ENCODE data around the gene CHCHD3. TPM values are rescaled to one million over a fixed set of nuclear protein-coding genes. Genes with fewer than 3 reads are reported as not detected.
"Not testable (repeated sequence)": the region's sequence is repeated elsewhere in the genome, so short reads cannot be mapped to it uniquely, and the experiment has no call there.

The CHCHD3 gene
- polyA plus RNA-seq, 1 donor: 69.0 TPM

- DNase-seq (ENCODE audit: low read depth): no peak
Observed at GRCh38 chr7:132953468-132953867, 128.4 kb downstream of the CHCHD3 start.

- DNase-seq (ENCODE audit: low read depth): no peak
Observed at GRCh38 chr7:132950725-132951124, 131.2 kb downstream of the CHCHD3 start.

GRCh38 chr7:132947011-132947410 is 134.9 kb downstream of the CHCHD3 start:
- DNase-seq (ENCODE audit: low read depth): no peak

GRCh38 chr7:132944774-132945173 is 137.1 kb downstream of the CHCHD3 start:
- no peak for DNase-seq (ENCODE audit: low read depth)

GRCh38 chr7:132943645-132944044 is 138.2 kb downstream of the CHCHD3 start:
- DNase-seq (ENCODE audit: low read depth): no peak

GRCh38 chr7:132942701-132943100 is 139.2 kb downstream of the CHCHD3 start:
- no peak for DNase-seq (ENCODE audit: low read depth)

GRCh38 chr7:132941905-132942304 is 140.0 kb downstream of the CHCHD3 start:
- DNase-seq (ENCODE audit: low read depth): no peak

- DNase-seq (ENCODE audit: low read depth): no peak
Observed at GRCh38 chr7:132941428-132941827, 140.5 kb downstream of the CHCHD3 start.

GRCh38 chr7:132940084-132940483 is 141.8 kb downstream of the CHCHD3 start:
- no peak for DNase-seq (ENCODE audit: low read depth)

GRCh38 chr7:132939495-132939894 is 142.4 kb downstream of the CHCHD3 start:
- DNase-seq (ENCODE audit: low read depth): no peak

GRCh38 chr7:132937286-132937685 is 144.6 kb downstream of the CHCHD3 start:
- no peak for DNase-seq (ENCODE audit: low read depth)

GRCh38 chr7:132935608-132936007 is 146.3 kb downstream of the CHCHD3 start:
- no peak for DNase-seq (ENCODE audit: low read depth)

- DNase-seq (ENCODE audit: low read depth): no peak
Observed at GRCh38 chr7:132934017-132934416, 147.9 kb downstream of the CHCHD3 start.

- DNase-seq (ENCODE audit: low read depth): no peak
Observed at GRCh38 chr7:132933072-132933458, 148.8 kb downstream of the CHCHD3 start.

GRCh38 chr7:132932296-132933071 is 149.4 kb downstream of the CHCHD3 start:
- DNase-seq (ENCODE audit: low read depth): no peak

GRCh38 chr7:132930881-132931280 is 151.0 kb downstream of the CHCHD3 start:
- no peak for DNase-seq (ENCODE audit: low read depth)

GRCh38 chr7:132929944-132930343 is 151.9 kb downstream of the CHCHD3 start:
- not testable (repeated sequence) for DNase-seq (ENCODE audit: low read depth)

GRCh38 chr7:132919771-132920170 is 162.1 kb downstream of the CHCHD3 start:
- no peak for DNase-seq (ENCODE audit: low read depth)

- no peak for DNase-seq (ENCODE audit: low read depth)
Observed at GRCh38 chr7:132915647-132916046, 166.2 kb downstream of the CHCHD3 start.

- no peak for DNase-seq (ENCODE audit: low read depth)
Observed at GRCh38 chr7:132910657-132911056, 171.2 kb downstream of the CHCHD3 start.

- no peak for DNase-seq (ENCODE audit: low read depth)
Observed at GRCh38 chr7:132907380-132907940, 174.4 kb downstream of the CHCHD3 start.

GRCh38 chr7:132906193-132906835 is 175.6 kb downstream of the CHCHD3 start:
- no peak for DNase-seq (ENCODE audit: low read depth)

GRCh38 chr7:132905136-132905535 is 176.8 kb downstream of the CHCHD3 start:
- not testable (repeated sequence) for DNase-seq (ENCODE audit: low read depth)
